IMR-90 (cell line): ENCODE measurements around the gene REPS1. TPM values are rescaled to one million over a fixed set of nuclear protein-coding genes. Genes with fewer than 3 reads are reported as not detected.

Source experiments
- ATAC-seq: fragments of 200-7000 bp; cut with Tn5 transposase; 2 replicates; pipeline ENCODE4 v1.9.1; 2020; ENCODE audit warnings: low read depth, mild to moderate bottlenecking, moderate library complexity
- BruUV-seq: library from RNA; stranded (reverse); fragments of 400-500 nt; replicated peaks from 2 replicates; lab custom pipeline; 2021; lab: Mats Ljungman, UMichigan
- CTCF ChIA-PET: fragments of 300-600 bp; formaldehyde crosslinking; extraction: SDS; loops from one replicate; lab custom pipeline; 2021; ENCODE audit warnings: antibody characterized with exemption; lab: Yijun Ruan, JAX
- POLR2A ChIA-PET: fragments of 300-600 bp; sonication (Branson Sonifier 250); formaldehyde crosslinking; loops from one replicate; lab custom pipeline; 2022; ENCODE audit warnings: antibody characterized with exemption; ENCODE audit not compliant: unreplicated experiment; lab: Charles Lee
- DNase-seq: peaks from one replicate; pipeline ENCODE4 v3.0.0; 2013
- H2AFZ ChIP-seq: replicated peaks from 2 replicates; pipeline ENCODE3; 2013; ENCODE audit warnings: low read length, mild to moderate bottlenecking; ENCODE audit not compliant: poor library complexity
- H2AK5ac ChIP-seq: 2 replicates; pipeline ENCODE4 v1.6.1; 2013; ENCODE audit warnings: low read depth, low read length, inconsistent platforms
- H2AK9ac ChIP-seq: replicated peaks from 2 replicates; pipeline ENCODE3; 2013; ENCODE audit warnings: mild to moderate bottlenecking, low read depth, low read length, moderate library complexity; ENCODE audit not compliant: poor library complexity
- H2BK120ac ChIP-seq: 2 replicates; pipeline ENCODE4 v1.6.1; 2013; ENCODE audit warnings: low read depth, low read length, inconsistent platforms
- H2BK15ac ChIP-seq: 3 replicates; pipeline ENCODE4 v1.6.1; 2013; ENCODE audit warnings: low read depth, low read length, inconsistent platforms
- H2BK20ac ChIP-seq: 2 replicates; pipeline ENCODE4 v1.6.1; 2013; ENCODE audit warnings: low read depth, mild to moderate bottlenecking, inconsistent platforms, low read length, moderate library complexity
- H2BK5ac ChIP-seq: 2 replicates; pipeline ENCODE4 v1.6.1; 2013; ENCODE audit warnings: mild to moderate bottlenecking, low read depth, low read length, inconsistent platforms; ENCODE audit not compliant: poor library complexity, severe bottlenecking
- H3K14ac ChIP-seq: replicated peaks from 2 replicates; pipeline ENCODE4 v1.6.1; 2013; ENCODE audit warnings: low read depth, low read length, inconsistent platforms
- H3K18ac ChIP-seq: 2 replicates; pipeline ENCODE4 v1.6.1; 2013; ENCODE audit warnings: low read depth, low read length, control low read depth
- H3K23ac ChIP-seq: 2 replicates; pipeline ENCODE4 v1.6.1; 2013; ENCODE audit warnings: low read depth, low read length, inconsistent platforms
- H3K27ac ChIP-seq: 2 replicates; pipeline ENCODE4 v1.5.1; 2013; ENCODE audit warnings: mild to moderate bottlenecking, control low read depth, low read length; ENCODE audit not compliant: insufficient read depth
- H3K27me3 ChIP-seq: 2 replicates; pipeline ENCODE4 v1.6.1; 2013; ENCODE audit warnings: low read length; ENCODE audit not compliant: control insufficient read depth, insufficient read depth
- H3K36me3 ChIP-seq: 2 replicates; pipeline ENCODE4 v1.6.1; 2013; ENCODE audit warnings: low read length, mixed read lengths; ENCODE audit not compliant: control insufficient read depth, insufficient read depth
- H3K4ac ChIP-seq: 2 replicates; pipeline ENCODE4 v1.6.1; 2013; ENCODE audit warnings: low read depth, low read length, inconsistent platforms
- H3K4me1 ChIP-seq: 2 replicates; pipeline ENCODE4 v1.6.1; 2013; ENCODE audit warnings: low read length, mixed read lengths; ENCODE audit not compliant: control insufficient read depth, insufficient read depth
- H3K4me2 ChIP-seq: 2 replicates; pipeline ENCODE4 v1.6.1; 2013; ENCODE audit warnings: low read depth, mild to moderate bottlenecking, control low read depth, low read length, moderate library complexity
- H3K4me3 ChIP-seq: 2 replicates; pipeline ENCODE4 v1.5.1; 2013; ENCODE audit warnings: low read depth, mild to moderate bottlenecking, control low read depth, low read length, moderate library complexity; ENCODE audit not compliant: insufficient read depth
- H3K56ac ChIP-seq: 2 replicates; pipeline ENCODE4 v1.6.1; 2013; ENCODE audit warnings: low read length, inconsistent platforms; ENCODE audit not compliant: insufficient read depth; ENCODE audit errors: extremely low read depth
- H3K79me1 ChIP-seq, 2 experiments: 2 replicates each; pipeline ENCODE4 v1.6.1; 2013; ENCODE audit warnings: low read length in 2 of 2, inconsistent platforms in 1 of 2, low read depth in 1 of 2
- H3K9ac ChIP-seq: 2 replicates; pipeline ENCODE4 v1.6.1; 2013; ENCODE audit warnings: low read depth, low read length, control low read depth
- H3K9me1 ChIP-seq: 2 replicates; pipeline ENCODE4 v1.6.1; 2013; ENCODE audit warnings: low read length, inconsistent platforms; ENCODE audit not compliant: insufficient read depth
- H3K9me3 ChIP-seq: 2 replicates; pipeline ENCODE4 v1.6.1; 2013; ENCODE audit warnings: low read length; ENCODE audit not compliant: control insufficient read depth, insufficient read depth
- H4K20me1 ChIP-seq: 2 replicates; pipeline ENCODE4 v1.6.1; 2013; ENCODE audit warnings: low read length, inconsistent platforms; ENCODE audit not compliant: insufficient read depth
- H4K5ac ChIP-seq: 2 replicates; pipeline ENCODE4 v1.6.1; 2013; ENCODE audit warnings: mild to moderate bottlenecking, low read depth, low read length, control low read depth
- H4K8ac ChIP-seq, 2 experiments: 2 replicates each; pipeline ENCODE4 v1.6.1; 2013; ENCODE audit warnings: low read depth in 2 of 2, low read length in 2 of 2, control low read depth in 1 of 2, inconsistent platforms in 1 of 2
- H4K91ac ChIP-seq: 2 replicates; pipeline ENCODE4 v1.6.1; 2013; ENCODE audit warnings: low read depth, low read length, inconsistent platforms; ENCODE audit not compliant: insufficient read depth
- BHLHE40 ChIP-seq: fragments of 150-350 bp; IDR thresholded peaks from 2 replicates; pipeline ENCODE4 v1.6.1; 2016; ENCODE audit warnings: mild to moderate bottlenecking, low read depth, low read length
- CTCF ChIP-seq: conservative IDR thresholded peaks from 2 replicates; pipeline ENCODE4 v1.5.1; 2012; ENCODE audit warnings: mild to moderate bottlenecking, low read depth, low read length, improper control_type of control experiment
- FOS ChIP-seq: fragments of 150-350 bp; IDR thresholded peaks from 2 replicates; pipeline ENCODE4 v1.6.1; 2016; ENCODE audit warnings: low read depth, low read length
- MAZ ChIP-seq: IDR thresholded peaks from 2 replicates; pipeline ENCODE4 v1.6.1; 2012; ENCODE audit warnings: low read depth, mild to moderate bottlenecking, low read length, improper control_type of control experiment, moderate library complexity, borderline replicate concordance
- MXI1 ChIP-seq: IDR thresholded peaks from 2 replicates; pipeline ENCODE4 v1.6.1; 2012; ENCODE audit warnings: low read depth, mild to moderate bottlenecking, low read length, moderate library complexity, borderline replicate concordance
- SMC3 ChIP-seq: fragments of 150-350 bp; IDR thresholded peaks from 2 replicates; pipeline ENCODE4 v1.6.1; 2016; ENCODE audit warnings: low read depth, mild to moderate bottlenecking, antibody characterized with exemption, low read length, moderate library complexity
- WGBS, 2 experiments: methylation state at CpG; one replicate each; pipeline versions ENCODE4 v1.1.5 to v1.1.7; 2013; ENCODE audit warnings: missing lambda C conversion rate in 2 of 2; ENCODE audit not compliant: insufficient read length in 1 of 2; ENCODE audit errors: extremely low coverage in 2 of 2; 5-methylcytosine and 5-hydroxymethylcytosine counted together
- dilution Hi-C: fragments of 300-500 bp; cut with HindIII; formaldehyde crosslinking; loops from one replicate; pipeline ENCODE4 v1.14.3; 2018; ENCODE audit warnings: low sequenced_read_pairs; ENCODE audit not compliant: unreplicated experiment
- in situ Hi-C: fragments of 300-500 bp; cut with MboI; formaldehyde crosslinking; loops from 3 replicates; pipeline ENCODE4 v1.14.3; 2019; ENCODE audit warnings: low sequenced_read_pairs, inconsistent platforms, mixed read lengths
- intact Hi-C: fragments of 100-400 bp; cut with micrococcal nuclease; formaldehyde crosslinking; loops from 2 replicates; pipeline ENCODE4 v1.10.0; 2022
- polyA plus RNA-seq, 3 experiments: library from polyadenylated mRNA; depleted of rRNA; stranded (reverse); fragments of >200 nt; gene quantifications; 2 replicates each; pipeline ENCODE4 v1.2.3, GENCODE V29; 2012; ENCODE audit warnings: low replicate concordance in 1 of 3
- total RNA-seq: library from RNA; depleted of rRNA; stranded (reverse); fragments of >200 nt; gene quantifications from 2 replicates; pipeline ENCODE4 v1.2.3, GENCODE V29; 2012

The REPS1 gene
- total and polyA plus RNA-seq, 2 of the 4 experiments (the other 2 are of a cell fraction), result 21.9 to 24.2 TPM

GRCh38 chr6:139029470-139030227 is 41.6 kb upstream of the REPS1 start:
- Histone ChIP-seq H3K9me3 (no peaks in the 10 kb centered on the region), H3K79me1 (peaks cover 7 to 46% of the 10 kb centered on the region in 2 experiments), H2AK5ac (peak overlapping the region; percentile 29; the same call in 1 of the 2 replicates), H3K4me2 (peak overlapping the region; percentile 100), H2BK120ac (peak overlapping the region; percentile 39; the same call in 1 of the 2 replicates), H4K91ac (peak overlapping the region; percentile 42; the same call in 1 of the 2 replicates), H2BK20ac (no peak overlapping the region), H2BK15ac (peak overlapping the region; percentile 16; the same call in 1 of the 3 replicates), H3K9ac (peak overlapping the region; percentile 85), H3K4me3 (peak overlapping the region; percentile 98), H2AFZ (peak overlapping the region; percentile 98), H2AK9ac (peak overlapping the region; percentile 83), H3K27me3 (no peaks in the 10 kb centered on the region), H4K8ac (peak overlapping the region; percentile 44 to 77), H3K56ac (peak overlapping the region; percentile 13; the same call in 1 of the 2 replicates), H3K36me3 (peaks cover 8% of the 10 kb centered on the region), H3K4ac (peak overlapping the region; percentile 81), H3K9me1 (peaks cover 11% of the 10 kb centered on the region; the same call in 1 of the 2 replicates), H3K23ac (peak overlapping the region; percentile 84), H3K27ac (peak overlapping the region; percentile 89), H3K18ac (peak overlapping the region; percentile 79), H3K4me1 (no peaks in the 10 kb centered on the region; the same call in 1 of the 2 replicates), H3K14ac (peak overlapping the region; percentile 79), H4K5ac (peak overlapping the region; percentile 74), H4K20me1 (peaks cover 6% of the 10 kb centered on the region; the same call in 1 of the 2 replicates), H2BK5ac (peak overlapping the region; percentile 75)
- dilution Hi-C loops (no loop called here), in situ Hi-C loops (no loop called here), intact Hi-C loops (loop anchor here (5.0 kb wide), 1 partner anchor 333 kb away; no protein-coding TSS in a partner anchor)
- POLR2A ChIA-PET, result no interaction called here
- DNase-seq, result peak; percentile 59
- TF ChIP-seq BHLHE40 (peak; percentile 78; the same call in 1 of the 2 replicates), FOS (no peak), MAZ (peak; percentile 16; the same call in 1 of the 2 replicates), CTCF (no peak), MXI1 (peak; percentile 64; the same call in 1 of the 2 replicates), SMC3 (no peak)
- 8% methylated on average over 10 of the region's 44 CpGs; no CpG with 5 or more reads in 1 of the 2 experiments for WGBS, 2 experiments
- peak; percentile 65 for ATAC-seq
- CTCF ChIA-PET, result no interaction called here
- BruUV-seq, result TSS peak; percentile 37
